Endothelial cell of umbilical vein (primary cell): ENCODE data around the gene PRXL2B. TPM values are rescaled to one million over a fixed set of nuclear protein-coding genes. Genes with fewer than 3 reads are reported as not detected.

Experiments used
- BruUV-seq: library from RNA; stranded (reverse); fragments of 400-500 nt; replicated peaks from 2 replicates; lab custom pipeline; 2021; lab: Mats Ljungman, UMichigan
- CTCF ChIA-PET: fragments of 300-600, 350-600 bp; sonication (Branson Sonifier 250); formaldehyde crosslinking; loops from one replicate; lab custom pipeline; 2021; ENCODE audit warnings: antibody characterized with exemption, inconsistent platforms; lab: Charles Lee
- POLR2A ChIA-PET: fragments of 300-600, 350-600 bp; sonication (Branson Sonifier 250); formaldehyde crosslinking; loops from one replicate; lab custom pipeline; 2021; ENCODE audit warnings: antibody characterized with exemption, inconsistent platforms; lab: Charles Lee
- DNase-seq: peaks from one replicate; pipeline ENCODE4 v3.0.0-alpha.2; 2011; ENCODE audit warnings: low read depth, low spot score
- FAIRE-seq: peaks from 2 replicates; lab custom pipeline; 2011; peaks lifted over from hg19 to GRCh38; lab: Jason Lieb, UNC
- H2AFZ ChIP-seq: 2 replicates; pipeline ENCODE4 v1.6.0; 2012; ENCODE audit warnings: low read depth, low read length, control low read depth, inconsistent platforms
- H3K27ac ChIP-seq: 2 replicates; pipeline ENCODE4 v1.5.1; 2011; ENCODE audit warnings: low read depth, mild to moderate bottlenecking, control low read depth, low read length, moderate library complexity; ENCODE audit not compliant: insufficient read depth
- H3K27me3 ChIP-seq, 2 experiments: 2 replicates each; pipeline versions ENCODE4 v1.6.0 to v1.6.1; 2011; ENCODE audit warnings: low read length in 2 of 2, mixed read lengths in 1 of 2; ENCODE audit not compliant: control insufficient read depth in 2 of 2, insufficient read depth in 2 of 2
- H3K36me3 ChIP-seq, 2 experiments: 2 replicates in 1 of 2; 3 replicates in 1 of 2; pipeline ENCODE4 v1.5.1; 2011; ENCODE audit warnings: low read length in 2 of 2, mild to moderate bottlenecking in 1 of 2, moderate library complexity in 1 of 2; ENCODE audit not compliant: control insufficient read depth in 2 of 2, insufficient read depth in 2 of 2; ENCODE audit errors: extremely low read depth in 1 of 2
- H3K4me1 ChIP-seq: 3 replicates; pipeline ENCODE4 v1.5.1; 2011; ENCODE audit warnings: mild to moderate bottlenecking, low read length; ENCODE audit not compliant: control insufficient read depth, insufficient read depth; ENCODE audit errors: extremely low read depth
- H3K4me2 ChIP-seq: 2 replicates; pipeline ENCODE4 v1.6.1; 2011; ENCODE audit warnings: low read length, control low read depth, mixed read lengths; ENCODE audit not compliant: insufficient read depth
- H3K4me3 ChIP-seq, 3 experiments: fragments of 200-600 bp in 1 of 3; sonication (generic), shearing (Covaris generic) in 1 of 3; replicated peaks in 1 of 3; 2 replicates each; pipeline ENCODE4 v1.5.1; 2011 to 2016; ENCODE audit warnings: control low read depth in 3 of 3, low read length in 3 of 3, mild to moderate bottlenecking in 2 of 3, inconsistent platforms in 1 of 3, low read depth in 1 of 3, moderate library complexity in 1 of 3; ENCODE audit not compliant: insufficient read depth in 1 of 3
- H3K79me2 ChIP-seq: 2 replicates; pipeline ENCODE4 v1.6.0; 2012; ENCODE audit warnings: low read length, inconsistent platforms; ENCODE audit not compliant: control insufficient read depth, insufficient read depth
- H3K9ac ChIP-seq: replicated peaks from 2 replicates; pipeline ENCODE3; 2011; ENCODE audit warnings: low read length, control low read depth; ENCODE audit not compliant: insufficient read depth; ENCODE audit errors: extremely low read depth
- H3K9me1 ChIP-seq: replicated peaks from 3 replicates; pipeline ENCODE4 v1.6.0; 2011; ENCODE audit warnings: mild to moderate bottlenecking, low read length; ENCODE audit not compliant: control insufficient read depth, insufficient read depth; ENCODE audit errors: extremely low read depth
- H3K9me3 ChIP-seq: replicated peaks from 2 replicates; pipeline ENCODE4 v1.5.1; 2012; ENCODE audit warnings: low read length, inconsistent platforms; ENCODE audit not compliant: control insufficient read depth, insufficient read depth
- H4K20me1 ChIP-seq: replicated peaks from 2 replicates; pipeline ENCODE3; 2011; ENCODE audit warnings: mild to moderate bottlenecking, low read length; ENCODE audit not compliant: control insufficient read depth, insufficient read depth; ENCODE audit errors: extremely low read depth
- EZH2 ChIP-seq: IDR thresholded peaks from 2 replicates; pipeline ENCODE4 v1.6.1; 2012; ENCODE audit warnings: borderline replicate concordance, low read depth, mild to moderate bottlenecking, moderate library complexity, low read length, inconsistent platforms; ENCODE audit not compliant: severe bottlenecking
- POLR2AphosphoS5 ChIP-seq: IDR thresholded peaks from 2 replicates; pipeline ENCODE4 v1.6.1; 2012; ENCODE audit warnings: low read depth, mild to moderate bottlenecking, control low read depth, low read length, moderate library complexity; ENCODE audit not compliant: insufficient read depth
- dilution Hi-C: fragments of 300-500 bp; cut with MboI; formaldehyde crosslinking; loops from one replicate; pipeline ENCODE4 v1.15.0; 2019; ENCODE audit warnings: low sequenced_read_pairs; ENCODE audit not compliant: extremely low pct_ligation_motif_present
- intact Hi-C: fragments of 100-400 bp; cut with micrococcal nuclease; formaldehyde crosslinking; loops from one replicate; pipeline ENCODE4 v1.10.0; 2022
- polyA plus RNA-seq, 4 experiments: library from polyadenylated mRNA; depleted of rRNA in 3 of 4; stranded (reverse) in 3 of 4; unstranded in 1 of 4; fragments of >200 nt; gene quantifications; 2 replicates each; pipeline versions ENCODE4 v1.2.1 to v1.2.3, GENCODE V29; 2011 to 2012; ENCODE audit warnings: missing spikeins in 1 of 4
- total RNA-seq: library from RNA; stranded (reverse); gene quantifications from 2 replicates; pipeline ENCODE4 v1.2.3, GENCODE V29; 2021
- TF ChIP-seq, protein P1 (sequence below): IDR thresholded peaks from 2 replicates; pipeline ENCODE4 v1.6.1; 2011; ENCODE audit not compliant: insufficient read depth, insufficient read length
- TF ChIP-seq, protein P2 (sequence below), 2 donors: IDR thresholded peaks; 1 replicate in 1 of 2; 2 replicates in 1 of 2; pipeline ENCODE4 v1.5.1; 2011; ENCODE audit warnings: low read length in 2 of 2, mild to moderate bottlenecking in 2 of 2, moderate library complexity in 2 of 2, control low read depth in 1 of 2, inconsistent platforms in 1 of 2, low read depth in 1 of 2; ENCODE audit not compliant: insufficient read depth in 1 of 2; ENCODE audit errors: extremely low read depth in 1 of 2

PRXL2B gene
- total and polyA plus RNA-seq, 2 donors (not counting 3 experiments of a cell fraction or from before 2014, with no cell fraction given): 29.6 to 55.8 TPM

DNA sequence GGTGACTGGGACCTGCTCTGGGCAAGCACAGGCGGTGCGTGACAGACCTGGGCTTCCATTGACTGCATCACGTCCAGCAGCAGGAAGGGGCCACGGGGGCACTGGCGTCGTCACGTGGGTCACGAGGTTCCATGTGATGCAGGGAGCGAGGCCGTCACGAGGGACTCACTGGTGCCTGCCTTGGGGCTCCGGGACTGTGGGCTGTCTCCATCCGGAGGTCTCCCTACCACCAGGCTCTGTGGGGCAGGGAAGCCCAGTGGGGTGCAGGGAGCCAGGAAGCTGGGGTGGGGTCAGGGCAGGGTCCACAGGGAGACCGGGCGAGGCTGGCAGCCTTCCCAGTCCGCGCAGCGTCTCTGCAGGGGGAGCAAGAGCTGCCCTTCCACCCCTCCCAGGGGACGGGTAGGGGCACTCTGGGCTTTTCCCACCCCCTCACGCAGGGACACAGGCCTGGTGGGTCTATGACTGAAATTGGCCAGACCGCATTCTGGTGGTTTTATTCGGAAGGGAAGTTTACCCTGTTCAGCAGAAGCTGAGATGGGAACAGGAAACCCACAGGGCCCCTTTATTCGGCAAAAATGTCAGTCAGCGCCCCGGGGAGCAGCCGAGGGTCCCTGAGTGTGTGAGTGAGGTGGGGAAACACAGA is 30.8 kb upstream of the PRXL2B start:
- peak; percentile 33 for FAIRE-seq
- Histone ChIP-seq H3K36me3 (peaks cover 0 to 3% of the 10 kb centered on the region in 2 experiments), H3K4me2 (peak overlapping the region; percentile 60), H2AFZ (peak overlapping the region; percentile 81), H3K27me3 (no peaks in the 10 kb centered on the region), H3K9ac (peak overlapping the region; percentile 37), H3K4me3 (peak overlapping the region in 2 of 3 experiments; percentile 28 to 38), H3K9me3 (no peaks in the 10 kb centered on the region), H3K9me1 (no peaks in the 10 kb centered on the region), H3K79me2 (no peaks in the 10 kb centered on the region), H3K27ac (peak overlapping the region; percentile 53), H4K20me1 (no peaks in the 10 kb centered on the region), H3K4me1 (peaks cover 23% of the 10 kb centered on the region)
- intact Hi-C loops: loop anchor here (1.0 kb wide), 3 partner anchors 23 to 88 kb away; no protein-coding TSS in a partner anchor
- peak; percentile 42 for DNase-seq
- TF ChIP-seq, protein P1, sequence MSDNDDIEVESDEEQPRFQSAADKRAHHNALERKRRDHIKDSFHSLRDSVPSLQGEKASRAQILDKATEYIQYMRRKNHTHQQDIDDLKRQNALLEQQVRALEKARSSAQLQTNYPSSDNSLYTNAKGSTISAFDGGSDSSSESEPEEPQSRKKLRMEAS: peak; percentile 93
- TF ChIP-seq POLR2AphosphoS5: no peak
- dilution Hi-C loops: no loop called here
- no TSS peak for BruUV-seq
- POLR2A ChIA-PET: interaction anchor here (0.7 to 1.2 kb wide), 2 partner anchors 30 to 422 kb away, joined by 3 read pairs; no protein-coding TSS in a partner anchor
- CTCF ChIA-PET: interaction anchor here (0.9 to 2.9 kb wide), 7 partner anchors 8 to 361 kb away, joined by 3 to 23 read pairs (median 5); partner anchors contain the start of genes FAAP20 and PRXL2B

DNA sequence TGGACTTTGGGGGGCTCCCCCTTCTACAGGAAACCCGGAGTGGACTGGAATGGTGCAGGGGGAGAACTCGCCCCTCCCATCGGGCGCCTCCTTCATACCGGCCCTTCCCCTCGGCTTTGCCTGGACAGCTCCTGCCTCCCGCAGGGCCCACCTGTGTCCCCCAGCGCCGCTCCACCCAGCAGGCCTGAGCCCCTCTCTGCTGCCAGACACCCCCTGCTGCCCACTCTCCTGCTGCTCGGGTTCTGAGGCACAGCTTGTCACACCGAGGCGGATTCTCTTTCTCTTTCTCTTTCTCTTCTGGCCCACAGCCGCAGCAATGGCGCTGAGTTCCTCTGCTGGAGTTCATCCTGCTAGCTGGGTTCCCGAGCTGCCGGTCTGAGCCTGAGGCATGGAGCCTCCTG is 30.3 kb upstream of the PRXL2B start, which contains the start of gene TNFRSF14:
Gene TNFRSF14 (plus strand): TSS at position 95 of the 401 bp plus-strand sequence. CDS start 294 bp downstream, at position 389.
- DNase-seq: peak; percentile 65
- dilution Hi-C loops: no loop called here

More for the DNA sequence above, 30.3 kb upstream of the PRXL2B start, which contains the start of gene TNFRSF14:
- Histone ChIP-seq H4K20me1 (no peaks in the 10 kb centered on the region), H3K27me3 (no peaks in the 10 kb centered on the region), H3K9ac (peak within 1 kb of the TSS; percentile 37), H3K4me2 (peak within 1 kb of the TSS; percentile 60), H3K9me3 (no peaks in the 10 kb centered on the region), H3K4me1 (peaks cover 23% of the 10 kb centered on the region), H3K79me2 (no peaks in the 10 kb centered on the region), H3K4me3 (peak within 1 kb of the TSS; percentile 15 to 38 (median 28)), H3K27ac (peak within 1 kb of the TSS; percentile 53), H3K36me3 (peaks cover 0 to 3% of the 10 kb centered on the region in 2 experiments), H3K9me1 (no peaks in the 10 kb centered on the region), H2AFZ (peak within 1 kb of the TSS; percentile 81)
- POLR2A ChIA-PET: interaction anchor here (0.7 to 1.2 kb wide), 2 partner anchors 29 to 423 kb away, joined by 3 read pairs; no protein-coding TSS in a partner anchor
- BruUV-seq: no TSS peak
- FAIRE-seq: peak; percentile 80
- intact Hi-C loops: loop anchor here (1.0 kb wide), 2 partner anchors 22 to 87 kb away; no protein-coding TSS in a partner anchor
- TF ChIP-seq EZH2: no peak
- TF ChIP-seq, protein P2, sequence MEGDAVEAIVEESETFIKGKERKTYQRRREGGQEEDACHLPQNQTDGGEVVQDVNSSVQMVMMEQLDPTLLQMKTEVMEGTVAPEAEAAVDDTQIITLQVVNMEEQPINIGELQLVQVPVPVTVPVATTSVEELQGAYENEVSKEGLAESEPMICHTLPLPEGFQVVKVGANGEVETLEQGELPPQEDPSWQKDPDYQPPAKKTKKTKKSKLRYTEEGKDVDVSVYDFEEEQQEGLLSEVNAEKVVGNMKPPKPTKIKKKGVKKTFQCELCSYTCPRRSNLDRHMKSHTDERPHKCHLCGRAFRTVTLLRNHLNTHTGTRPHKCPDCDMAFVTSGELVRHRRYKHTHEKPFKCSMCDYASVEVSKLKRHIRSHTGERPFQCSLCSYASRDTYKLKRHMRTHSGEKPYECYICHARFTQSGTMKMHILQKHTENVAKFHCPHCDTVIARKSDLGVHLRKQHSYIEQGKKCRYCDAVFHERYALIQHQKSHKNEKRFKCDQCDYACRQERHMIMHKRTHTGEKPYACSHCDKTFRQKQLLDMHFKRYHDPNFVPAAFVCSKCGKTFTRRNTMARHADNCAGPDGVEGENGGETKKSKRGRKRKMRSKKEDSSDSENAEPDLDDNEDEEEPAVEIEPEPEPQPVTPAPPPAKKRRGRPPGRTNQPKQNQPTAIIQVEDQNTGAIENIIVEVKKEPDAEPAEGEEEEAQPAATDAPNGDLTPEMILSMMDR (IDR thresholded peaks at IDR 0.05; ENCODE audit: extremely low read depth in 1 of 2, insufficient read depth in 1 of 2, low read depth in 1 of 2, low read length in 2 of 2): peak in 1 of 2 donors; percentile 17
- CTCF ChIA-PET: interaction anchor here (0.9 to 2.9 kb wide), 6 partner anchors 9 to 361 kb away, joined by 3 to 23 read pairs (median 6); partner anchors contain the start of genes FAAP20 and PRXL2B
